C4-2B (cell line): ENCODE measurements around the gene C17orf100.

Source experiments
- ZFX ChIP-seq: fragments of 450-650 bp; IDR thresholded peaks from 2 replicates; pipeline ENCODE4 v1.6.1; 2017
- TF ChIP-seq, protein P1 (sequence below): fragments of 450-650 bp; conservative IDR thresholded peaks from 2 replicates; pipeline ENCODE4 v1.5.1; 2017; ENCODE audit warnings: mild to moderate bottlenecking

- TF ChIP-seq, protein P1, sequence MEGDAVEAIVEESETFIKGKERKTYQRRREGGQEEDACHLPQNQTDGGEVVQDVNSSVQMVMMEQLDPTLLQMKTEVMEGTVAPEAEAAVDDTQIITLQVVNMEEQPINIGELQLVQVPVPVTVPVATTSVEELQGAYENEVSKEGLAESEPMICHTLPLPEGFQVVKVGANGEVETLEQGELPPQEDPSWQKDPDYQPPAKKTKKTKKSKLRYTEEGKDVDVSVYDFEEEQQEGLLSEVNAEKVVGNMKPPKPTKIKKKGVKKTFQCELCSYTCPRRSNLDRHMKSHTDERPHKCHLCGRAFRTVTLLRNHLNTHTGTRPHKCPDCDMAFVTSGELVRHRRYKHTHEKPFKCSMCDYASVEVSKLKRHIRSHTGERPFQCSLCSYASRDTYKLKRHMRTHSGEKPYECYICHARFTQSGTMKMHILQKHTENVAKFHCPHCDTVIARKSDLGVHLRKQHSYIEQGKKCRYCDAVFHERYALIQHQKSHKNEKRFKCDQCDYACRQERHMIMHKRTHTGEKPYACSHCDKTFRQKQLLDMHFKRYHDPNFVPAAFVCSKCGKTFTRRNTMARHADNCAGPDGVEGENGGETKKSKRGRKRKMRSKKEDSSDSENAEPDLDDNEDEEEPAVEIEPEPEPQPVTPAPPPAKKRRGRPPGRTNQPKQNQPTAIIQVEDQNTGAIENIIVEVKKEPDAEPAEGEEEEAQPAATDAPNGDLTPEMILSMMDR, result no peak
- no peak for TF ChIP-seq ZFX
Observed at GRCh38 chr17:6667516-6667915, 16.0 kb downstream of the C17orf100 start.
